ENCODE data around the gene MRNIP. TPM values are rescaled to one million over a fixed set of nuclear protein-coding genes. Genes with fewer than 3 reads are reported as not detected.

Gene MRNIP
- total RNA-seq, 4 donors from 2014 or later, result 15.3 to 26.8 (median 17.7) TPM

DNA sequence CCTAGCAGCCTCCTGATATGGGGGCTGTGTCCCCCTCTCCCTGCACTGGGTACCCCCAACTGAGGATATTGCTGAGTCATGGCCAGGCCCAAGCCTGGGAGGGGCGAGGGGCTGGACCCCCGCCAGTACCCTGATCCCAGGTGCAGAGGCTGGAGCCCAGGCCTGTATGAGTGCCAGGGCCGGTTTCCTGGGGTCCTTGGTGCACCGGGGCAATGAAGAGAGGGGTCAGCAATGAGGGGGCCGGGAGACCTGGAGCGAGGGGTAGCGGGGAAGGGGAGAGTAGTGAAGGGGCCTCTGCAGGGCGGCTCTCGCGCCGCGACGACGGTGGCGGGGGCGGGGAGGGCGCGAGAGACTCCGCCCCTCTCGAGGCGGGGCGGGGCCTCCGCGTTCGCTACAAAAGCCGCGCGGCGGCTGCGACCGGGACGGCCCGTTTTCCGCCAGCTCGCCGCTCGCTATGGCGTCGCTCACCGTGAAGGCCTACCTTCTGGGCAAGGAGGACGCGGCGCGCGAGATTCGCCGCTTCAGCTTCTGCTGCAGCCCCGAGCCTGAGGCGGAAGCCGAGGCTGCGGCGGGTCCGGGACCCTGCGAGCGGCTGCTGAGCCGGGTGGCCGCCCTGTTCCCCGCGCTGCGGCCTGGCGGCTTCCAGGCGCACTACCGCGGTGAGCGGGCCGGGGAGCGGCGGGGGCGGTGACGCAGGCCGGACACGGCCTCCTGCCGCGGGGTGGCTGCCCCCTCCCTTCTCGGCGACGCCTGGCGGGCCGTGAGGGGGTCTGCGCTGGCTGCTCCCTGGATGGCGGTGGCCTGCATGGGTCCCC is 37.9 kb downstream of the MRNIP start, which contains the start of gene SQSTM1:
Gene SQSTM1, plus strand, starts transcription at position 423 of the 815 bp plus-strand sequence. Its CDS starts 32 bp downstream, at position 455.
- DNase-seq (ENCODE audit: low spot score), result no peak
- ATAC-seq (ENCODE audit: low FRiP score), result peak; percentile 26
- TF ChIP-seq CTCF (IDR thresholded peaks at IDR 0.05), result no peak

DNA sequence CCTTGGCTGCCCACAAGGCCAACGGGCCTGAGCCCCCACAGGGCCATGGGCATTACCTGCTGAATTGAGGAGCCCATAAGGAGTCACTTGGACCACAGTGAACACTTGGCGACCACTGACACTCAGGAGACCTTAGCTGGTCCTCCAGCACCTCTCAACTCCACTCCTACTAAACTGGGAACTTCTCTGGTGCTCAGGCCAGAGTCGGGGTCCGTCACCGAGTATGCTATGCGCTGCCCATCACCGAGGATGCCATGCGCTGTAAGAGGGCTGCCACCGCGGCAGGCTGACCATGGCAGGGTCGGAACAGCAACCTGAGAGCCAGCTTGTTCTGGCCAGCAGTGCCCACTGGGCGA is 38.5 kb downstream of the MRNIP start:
- ATAC-seq (ENCODE audit: low FRiP score), result no peak
- DNase-seq (ENCODE audit: low spot score), result no peak
- TF ChIP-seq CTCF (IDR thresholded peaks at IDR 0.05), result no peak

DNA sequence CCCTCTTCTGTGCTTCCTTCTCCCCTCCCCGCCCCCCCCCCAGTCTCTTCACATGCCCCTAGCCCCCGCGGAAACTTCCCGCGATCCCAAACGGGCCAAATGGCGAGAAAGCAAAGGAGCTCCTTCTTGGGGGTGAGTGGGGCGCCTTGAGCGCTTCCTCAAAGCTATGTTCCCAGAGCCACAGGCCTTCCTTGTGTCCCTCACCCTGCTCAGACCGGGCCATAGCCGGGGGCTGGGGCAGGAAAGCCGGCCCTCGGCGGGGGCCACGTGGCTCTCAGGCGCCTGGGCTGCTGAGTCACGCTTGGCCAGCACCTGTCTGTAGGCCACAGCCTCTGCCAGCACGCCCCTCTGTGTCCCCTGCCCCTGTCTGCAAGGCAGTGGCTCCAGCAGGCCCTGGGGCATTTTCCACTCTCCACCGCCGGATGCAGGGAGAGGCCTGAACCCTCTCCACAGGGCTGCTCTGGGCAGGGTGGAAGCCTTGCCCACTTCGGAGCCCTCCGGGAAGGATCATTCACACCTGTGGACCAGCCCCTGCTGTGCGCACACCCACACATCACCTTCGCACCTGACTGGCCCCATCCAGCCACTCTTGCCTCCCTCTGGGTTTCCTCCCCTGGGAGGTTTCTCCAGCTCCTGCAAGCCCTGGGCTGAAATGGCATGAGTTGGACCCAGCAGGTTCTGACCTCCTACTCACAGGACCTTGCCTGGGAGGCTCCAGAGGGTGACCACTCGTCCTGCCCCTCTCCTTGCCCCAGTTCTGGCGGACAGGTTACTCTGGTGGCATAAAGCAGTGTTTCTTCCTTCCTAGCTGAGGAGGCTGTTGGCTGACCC is 39.1 kb downstream of the MRNIP start:
- TF ChIP-seq CTCF (IDR thresholded peaks at IDR 0.05), result no peak
- peak; percentile 45 for ATAC-seq (ENCODE audit: low FRiP score)

DNA sequence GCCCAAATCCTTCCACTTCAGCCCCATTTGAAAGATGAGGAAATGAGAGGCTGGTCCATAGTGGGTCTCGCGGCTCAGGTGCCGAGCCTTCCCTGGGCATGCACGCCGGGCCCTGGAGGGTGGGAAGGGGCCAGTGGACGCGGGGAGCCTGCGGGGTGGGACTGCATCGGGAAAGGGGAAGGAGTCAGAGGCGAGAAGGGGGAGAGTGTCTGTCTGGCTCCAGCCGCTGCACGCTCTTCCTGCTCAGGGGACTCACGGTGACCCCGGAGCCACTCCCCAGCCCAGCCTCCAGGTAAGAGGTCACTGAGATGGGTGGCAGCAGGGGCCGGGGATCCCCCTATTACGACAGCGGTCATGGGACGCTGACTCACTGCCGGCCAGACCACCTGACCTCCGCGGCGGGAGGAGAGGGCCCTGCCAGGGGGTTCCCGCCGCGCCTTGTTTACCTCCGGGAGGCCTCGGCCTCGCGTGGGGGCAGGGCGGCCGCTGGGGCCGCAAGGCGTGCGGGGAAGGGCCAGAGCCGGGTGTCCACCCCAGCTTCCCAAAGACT is 39.8 kb downstream of the MRNIP start:
- TF ChIP-seq CTCF (IDR thresholded peaks at IDR 0.05), result no peak
- DNase-seq (ENCODE audit: low spot score), result peak; percentile 93
- ATAC-seq (ENCODE audit: low FRiP score), result peak; percentile 70

More for the DNA sequence above, 39.1 kb downstream of the MRNIP start:
- no peak for DNase-seq (ENCODE audit: low spot score)

GRCh38 chr5:179817890-179818745 is 40.5 kb downstream of the MRNIP start:
- ATAC-seq (ENCODE audit: low FRiP score), result no peak
- TF ChIP-seq CTCF (IDR thresholded peaks at IDR 0.05), result no peak
- no peak for DNase-seq (ENCODE audit: low spot score)

GRCh38 chr5:179817470-179817840 is 41.2 kb downstream of the MRNIP start:
- ATAC-seq (ENCODE audit: low FRiP score) (no peak), DNase-seq (ENCODE audit: low spot score) (no peak)
- TF ChIP-seq CTCF (IDR thresholded peaks at IDR 0.05), result no peak

Measured in omental fat pad (tissue), 4 donors.